Stimulated activated naive B cell treated with anti-CD40 and anti-IgM and Interleukin-4, amounts not matched to agents 10 μg/mL and 1 μg/mL and 100 μg/mL, for 72 hours (primary cell): ENCODE measurements around the gene SCRG1.

Source experiments
- ATAC-seq, 2 donors: fragments of 150-1000 bp; cut with Tn5 transposase; replicated peaks; 2 replicates each; pipeline ENCODE4 v1.10.0; 2021; ENCODE audit warnings: moderate library complexity in 1 of 2
- DNase-seq: peaks from one replicate; pipeline ENCODE4 v3.0.0; 2021
- H3K27ac Mint-ChIP-seq: one replicate; pipeline ENCODE4 v1.8.0; 2022; ENCODE audit warnings: mild to moderate bottlenecking, mixed read lengths
- H3K27me3 Mint-ChIP-seq, 2 donors: one replicate each; pipeline ENCODE4 v1.8.0; 2022; ENCODE audit warnings: mixed read lengths in 2 of 2
- H3K36me3 Mint-ChIP-seq, 2 donors: one replicate each; pipeline ENCODE4 v1.8.0; 2022; ENCODE audit warnings: mixed read lengths in 2 of 2, mild to moderate bottlenecking in 1 of 2
- H3K4me1 Mint-ChIP-seq, 2 donors: one replicate each; pipeline ENCODE4 v1.8.0; 2022; ENCODE audit warnings: mixed read lengths in 2 of 2, mild to moderate bottlenecking in 1 of 2
- H3K4me3 Mint-ChIP-seq, 2 donors: one replicate each; pipeline ENCODE4 v1.8.0; 2022; ENCODE audit warnings: mild to moderate bottlenecking in 2 of 2, mixed read lengths in 2 of 2, moderate library complexity in 1 of 2
- H3K9me3 Mint-ChIP-seq, 2 donors: one replicate each; pipeline ENCODE4 v1.8.0; 2022; ENCODE audit warnings: mixed read lengths in 2 of 2, mild to moderate bottlenecking in 1 of 2

Gene SCRG1

DNA sequence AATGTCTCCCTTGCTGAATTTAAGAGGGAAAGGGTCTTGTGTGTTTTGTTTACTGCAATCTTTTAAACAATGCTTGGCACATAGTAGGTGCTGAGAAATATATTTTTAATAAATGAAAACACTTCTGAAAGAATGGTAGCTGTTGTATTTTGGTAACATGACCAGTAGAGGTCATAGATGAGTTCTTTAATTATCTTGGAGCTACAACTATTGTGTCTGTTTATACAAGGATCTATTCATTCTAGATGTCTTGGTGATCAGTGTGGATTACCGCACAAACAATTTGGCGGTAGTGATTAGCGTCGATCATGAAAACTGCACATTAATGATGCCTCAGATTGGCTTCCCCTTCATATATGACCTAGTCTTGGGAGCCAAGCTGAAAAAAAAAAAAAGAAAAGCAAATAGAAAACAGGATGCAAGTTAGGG is 21.4 kb upstream of the SCRG1 start:
- Mint-ChIP-seq H3K27ac (no peak overlapping the region), H3K4me1 (peaks cover 3 to 8% of the 10 kb centered on the region in 2 donors), H3K27me3 (no peaks in the 10 kb centered on the region), H3K4me3 (no peak overlapping the region), H3K36me3 (peaks cover 0 to 1% of the 10 kb centered on the region in 2 donors), H3K9me3 (peaks cover 0 to 2% of the 10 kb centered on the region in 2 donors)
- no peak for ATAC-seq
- DNase-seq = no peak

- peak; percentile 33 to 48 for ATAC-seq
Observed at GRCh38 chr4:173418639-173419038, 19.7 kb upstream of the SCRG1 start.

GRCh38 chr4:173417833-173418232 is 18.9 kb upstream of the SCRG1 start:
- peaks cover 3 to 8% of the 10 kb centered on the region in 2 donors for H3K4me1 Mint-ChIP-seq
- H3K27ac Mint-ChIP-seq = no peak overlapping the region
- no peak for DNase-seq
- H3K4me3 Mint-ChIP-seq = no peak overlapping the region
- no peak for ATAC-seq
- no peaks in the 10 kb centered on the region for H3K36me3 Mint-ChIP-seq
- no peaks in the 10 kb centered on the region for H3K27me3 Mint-ChIP-seq
- H3K9me3 Mint-ChIP-seq = no peaks in the 10 kb centered on the region

More at GRCh38 chr4:173418639-173419038, 19.7 kb upstream of the SCRG1 start:
- peaks cover 3 to 8% of the 10 kb centered on the region in 2 donors for H3K4me1 Mint-ChIP-seq
- DNase-seq = no peak
- no peak overlapping the region for H3K27ac Mint-ChIP-seq
- no peaks in the 10 kb centered on the region for H3K9me3 Mint-ChIP-seq
- no peaks in the 10 kb centered on the region for H3K27me3 Mint-ChIP-seq
- peaks cover 0 to under 1% of the 10 kb centered on the region in 2 donors for H3K36me3 Mint-ChIP-seq
- no peak overlapping the region for H3K4me3 Mint-ChIP-seq

DNA sequence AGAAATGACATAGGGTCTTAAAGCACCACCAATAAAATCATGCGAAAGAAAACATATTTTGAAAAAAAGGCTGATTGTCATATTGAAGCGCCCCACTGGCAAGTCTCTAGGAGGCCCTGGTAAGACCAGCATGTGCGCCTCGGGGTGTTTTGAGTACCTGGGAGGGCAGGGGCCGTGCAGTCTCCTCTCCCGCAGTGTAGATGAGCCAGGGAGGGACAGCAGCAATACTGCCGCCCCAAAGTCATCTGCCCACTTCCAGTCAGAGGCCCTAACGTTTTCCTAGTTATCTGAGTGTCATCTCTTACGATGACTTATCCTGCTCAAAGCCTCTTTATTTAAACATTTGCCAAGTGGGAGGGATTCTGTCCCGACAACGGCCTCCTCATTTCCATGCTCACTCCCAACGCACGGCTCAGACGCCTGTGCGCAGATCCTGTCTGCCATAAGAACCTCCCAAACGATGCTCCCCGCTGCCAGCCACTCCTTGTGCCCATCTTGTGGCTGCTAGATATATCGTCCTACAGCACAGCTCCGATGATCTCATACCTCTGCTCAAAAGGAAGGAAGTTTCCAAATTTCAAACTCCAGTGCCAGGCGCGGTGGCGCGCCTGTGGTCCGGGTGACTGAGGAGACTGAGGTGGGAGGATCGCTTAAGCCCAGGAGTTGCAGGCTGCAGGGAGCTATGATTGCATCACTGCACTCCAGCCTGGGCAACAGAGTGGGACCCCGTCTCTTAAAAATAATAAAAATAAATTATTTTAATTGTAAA is 17.2 kb upstream of the SCRG1 start:
- no peaks in the 10 kb centered on the region for H3K9me3 Mint-ChIP-seq
- no peak for DNase-seq

DNA sequence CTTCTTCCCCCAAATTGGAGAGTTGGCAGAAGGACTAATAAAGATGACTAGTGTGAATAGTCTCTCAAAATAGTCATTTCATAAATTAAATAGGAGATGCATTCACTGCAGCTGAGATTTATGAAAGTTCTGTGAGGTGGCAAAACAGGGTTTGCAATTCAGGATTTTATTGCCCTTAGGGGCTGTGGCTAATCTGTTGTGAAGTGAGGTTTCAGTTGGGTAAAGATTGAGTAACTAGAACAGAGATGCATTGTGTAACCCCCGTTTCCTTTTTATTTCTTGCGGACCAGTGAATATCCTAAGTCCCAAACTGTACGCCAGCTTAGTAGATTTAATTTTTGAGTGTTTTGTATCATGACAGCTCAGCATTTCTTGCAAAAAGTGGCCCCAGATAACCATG is 16.2 kb upstream of the SCRG1 start:
- H3K4me1 Mint-ChIP-seq = peaks cover 3 to 8% of the 10 kb centered on the region in 2 donors
- no peaks in the 10 kb centered on the region for H3K36me3 Mint-ChIP-seq
- no peak overlapping the region for H3K27ac Mint-ChIP-seq
- H3K27me3 Mint-ChIP-seq = no peaks in the 10 kb centered on the region
- no peak for DNase-seq
- H3K9me3 Mint-ChIP-seq = no peaks in the 10 kb centered on the region
- no peak for ATAC-seq
- H3K4me3 Mint-ChIP-seq = no peak overlapping the region

More for the DNA sequence above, 17.2 kb upstream of the SCRG1 start:
- no peaks in the 10 kb centered on the region for H3K36me3 Mint-ChIP-seq
- H3K4me1 Mint-ChIP-seq = peaks cover 3 to 8% of the 10 kb centered on the region in 2 donors
- no peak for ATAC-seq
- no peak overlapping the region for H3K27ac Mint-ChIP-seq
- no peak overlapping the region for H3K4me3 Mint-ChIP-seq
- H3K27me3 Mint-ChIP-seq = no peaks in the 10 kb centered on the region

- DNase-seq = no peak
- ATAC-seq = no peak
- Mint-ChIP-seq H3K27me3 (no peaks in the 10 kb centered on the region), H3K4me1 (peaks cover 3 to 8% of the 10 kb centered on the region in 2 donors), H3K27ac (no peak overlapping the region), H3K9me3 (no peaks in the 10 kb centered on the region), H3K36me3 (no peaks in the 10 kb centered on the region), H3K4me3 (no peak overlapping the region)
Observed at GRCh38 chr4:173414456-173414855, 15.5 kb upstream of the SCRG1 start.

DNA sequence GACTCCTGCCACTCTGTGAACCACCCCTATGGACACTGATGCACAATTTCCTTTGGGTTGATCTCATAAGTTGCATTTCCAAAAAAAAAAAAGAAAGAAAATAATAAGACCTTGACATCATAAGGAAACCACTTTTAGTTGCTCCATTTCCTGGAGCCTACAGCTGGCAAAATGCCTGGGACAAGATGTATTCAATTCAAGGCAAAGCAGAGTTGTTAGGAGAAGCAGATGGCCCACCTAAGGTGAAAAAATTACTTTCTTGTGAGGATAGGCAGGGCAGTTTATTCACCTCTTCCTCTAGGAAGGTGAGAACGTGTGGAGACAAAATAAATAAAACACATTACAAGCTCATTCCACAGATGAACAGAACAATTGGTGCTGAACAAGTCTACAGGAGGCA is 14.1 kb upstream of the SCRG1 start:
- Mint-ChIP-seq H3K27ac (no peak overlapping the region), H3K4me1 (no peaks in the 10 kb centered on the region), H3K27me3 (no peaks in the 10 kb centered on the region), H3K9me3 (no peaks in the 10 kb centered on the region), H3K4me3 (no peak overlapping the region), H3K36me3 (no peaks in the 10 kb centered on the region)
- no peak for ATAC-seq
- no peak for DNase-seq

DNA sequence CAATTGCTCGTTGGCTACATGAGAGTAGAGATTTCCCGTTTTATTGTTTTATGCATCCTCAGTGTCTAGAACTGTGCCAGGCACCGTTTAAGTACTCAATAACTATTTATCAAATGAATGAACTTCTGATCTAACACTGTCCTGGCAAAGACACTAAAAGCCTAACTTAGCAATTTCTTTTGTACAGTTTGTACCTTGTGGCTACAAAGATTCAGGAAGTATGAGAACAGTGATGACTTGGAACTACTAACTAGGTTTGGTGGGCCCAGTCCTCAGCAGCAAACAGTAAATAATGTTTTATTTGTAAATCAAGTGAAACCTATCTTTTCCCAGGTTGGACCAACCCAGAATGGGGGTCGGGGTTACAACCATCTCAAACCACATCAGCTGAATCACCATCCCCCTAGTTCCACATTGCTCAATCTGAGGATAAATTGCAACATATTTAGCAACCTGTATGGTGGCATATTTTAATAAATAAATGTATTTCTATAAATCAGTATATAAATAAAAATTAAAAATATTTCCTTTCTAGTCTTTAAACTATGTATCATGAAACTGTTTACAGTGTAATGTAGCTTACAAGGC is 12.3 kb upstream of the SCRG1 start:
- no peak overlapping the region for H3K27ac Mint-ChIP-seq
- no peaks in the 10 kb centered on the region for H3K36me3 Mint-ChIP-seq
- H3K9me3 Mint-ChIP-seq = no peaks in the 10 kb centered on the region
- DNase-seq (no peak), ATAC-seq (no peak)
- H3K4me3 Mint-ChIP-seq = no peak overlapping the region
- H3K27me3 Mint-ChIP-seq = no peaks in the 10 kb centered on the region
- H3K4me1 Mint-ChIP-seq = no peaks in the 10 kb centered on the region

- no peaks in the 10 kb centered on the region for H3K27me3 Mint-ChIP-seq
- no peak for ATAC-seq
- H3K27ac Mint-ChIP-seq = no peak overlapping the region
- H3K4me1 Mint-ChIP-seq = no peaks in the 10 kb centered on the region
- DNase-seq = no peak
- no peaks in the 10 kb centered on the region for H3K9me3 Mint-ChIP-seq
- H3K36me3 Mint-ChIP-seq = no peaks in the 10 kb centered on the region
- no peak overlapping the region for H3K4me3 Mint-ChIP-seq
Observed at GRCh38 chr4:173410079-173410478, 11.2 kb upstream of the SCRG1 start.

DNA sequence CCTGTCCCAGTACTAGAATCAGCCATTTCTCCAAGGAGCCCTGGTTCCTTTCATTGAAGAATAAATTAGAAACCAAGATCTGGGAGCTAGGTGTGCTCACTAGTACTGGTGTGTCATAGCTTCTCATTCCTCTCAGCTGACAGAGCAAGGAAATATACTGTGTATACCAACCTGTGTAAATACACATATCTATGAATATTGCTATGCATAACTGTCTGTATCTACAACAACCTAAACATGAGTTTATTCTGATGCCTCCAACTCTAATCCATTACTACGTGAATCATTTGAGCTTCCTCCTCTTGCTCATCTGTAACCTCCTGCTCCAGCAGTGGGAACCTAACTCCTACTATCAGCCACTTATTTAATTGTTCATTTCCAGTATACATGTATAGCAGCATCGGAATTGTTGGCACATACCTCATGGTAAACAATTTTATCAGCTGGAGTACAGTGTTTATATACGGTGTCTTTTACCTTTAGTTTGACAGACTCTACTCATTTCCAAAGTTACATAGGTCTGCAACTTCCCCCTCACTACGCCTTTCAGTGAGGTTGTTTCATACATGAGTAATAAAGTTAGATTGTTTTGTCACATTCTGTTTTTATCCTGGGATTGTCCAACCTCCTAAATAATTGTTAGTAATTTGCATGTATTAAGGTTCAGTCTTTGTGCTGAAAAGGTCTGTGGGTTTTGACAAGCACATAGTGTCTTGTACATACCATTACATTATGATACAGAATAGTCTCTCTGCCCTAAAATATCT is 7.1 kb upstream of the SCRG1 start:
- Mint-ChIP-seq H3K36me3 (no peaks in the 10 kb centered on the region), H3K9me3 (no peaks in the 10 kb centered on the region), H3K4me1 (no peaks in the 10 kb centered on the region), H3K27me3 (no peaks in the 10 kb centered on the region), H3K4me3 (no peak overlapping the region), H3K27ac (no peak overlapping the region)
- peak in 1 of 2 donors; percentile 34 for ATAC-seq
- no peak for DNase-seq

- H3K27ac Mint-ChIP-seq = no peak overlapping the region
- no peak for DNase-seq
- no peaks in the 10 kb centered on the region for H3K27me3 Mint-ChIP-seq
- H3K9me3 Mint-ChIP-seq = no peaks in the 10 kb centered on the region
- no peak overlapping the region for H3K4me3 Mint-ChIP-seq
- H3K4me1 Mint-ChIP-seq = no peaks in the 10 kb centered on the region
- no peak for ATAC-seq
- H3K36me3 Mint-ChIP-seq = no peaks in the 10 kb centered on the region
Observed at GRCh38 chr4:173404296-173404865, 5.5 kb upstream of the SCRG1 start.

- Mint-ChIP-seq H3K4me3 (no peak overlapping the region), H3K4me1 (no peaks in the 10 kb centered on the region), H3K27me3 (no peaks in the 10 kb centered on the region), H3K36me3 (no peaks in the 10 kb centered on the region), H3K9me3 (no peaks in the 10 kb centered on the region), H3K27ac (no peak overlapping the region)
- ATAC-seq (no peak), DNase-seq (no peak)
Observed at GRCh38 chr4:173403051-173403450, 4.1 kb upstream of the SCRG1 start.

DNA sequence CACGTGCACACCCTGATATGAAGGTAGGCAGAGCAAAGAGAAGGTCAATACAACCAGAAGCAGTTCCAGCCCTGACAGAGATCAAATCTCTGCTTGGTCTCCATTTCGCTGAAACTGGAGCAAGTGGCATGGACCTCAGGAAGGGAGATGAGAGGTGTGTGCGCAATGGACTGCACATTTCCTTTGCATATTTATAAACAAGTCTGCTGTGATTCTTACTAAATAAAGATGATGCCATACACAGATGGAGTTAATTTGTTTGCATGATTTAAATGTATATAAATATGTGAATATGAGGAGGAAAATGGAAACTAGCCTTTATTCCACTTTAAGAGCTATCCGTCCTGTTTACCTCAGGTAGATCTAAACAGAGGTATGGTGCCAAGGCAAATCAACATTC is 2.1 kb upstream of the SCRG1 start:
- Mint-ChIP-seq H3K4me1 (no peaks in the 10 kb centered on the region), H3K4me3 (no peak overlapping the region), H3K27me3 (no peaks in the 10 kb centered on the region), H3K9me3 (no peaks in the 10 kb centered on the region), H3K27ac (no peak overlapping the region), H3K36me3 (peaks cover 0 to 1% of the 10 kb centered on the region in 2 donors)
- DNase-seq (no peak), ATAC-seq (no peak)

- Mint-ChIP-seq H3K27me3 (no peaks in the 10 kb centered on the region), H3K4me1 (no peaks in the 10 kb centered on the region), H3K36me3 (peaks cover 1 to 3% of the 10 kb centered on the region in 2 donors), H3K27ac (no peak overlapping the region), H3K9me3 (no peaks in the 10 kb centered on the region), H3K4me3 (no peak overlapping the region)
- ATAC-seq (no peak), DNase-seq (no peak)
Observed at GRCh38 chr4:173398220-173398619, 696 bp downstream of the SCRG1 start.
